Lower lobe of right lung (tissue), 2 donors: ENCODE results near the gene FLT1. TPM values are rescaled to one million over a fixed set of nuclear protein-coding genes. Genes with fewer than 3 reads are reported as not detected.

Source experiments
- ATAC-seq, 2 donors: fragments of 200-7000 bp; cut with Tn5 transposase; one replicate each; pipeline ENCODE4 v1.9.1; 2020 to 2022; ENCODE audit warnings: mild to moderate bottlenecking in 2 of 2, moderate library complexity in 2 of 2
- DNase-seq: peaks from one replicate; pipeline ENCODE4 v3.0.0-alpha.2; 2020
- H3K27ac ChIP-seq: fragments of 200-600 bp; one replicate; pipeline ENCODE4 v1.8.0; 2022
- H3K27me3 ChIP-seq: fragments of 200-600 bp; one replicate; pipeline ENCODE4 v1.8.0; 2022; ENCODE audit warnings: low read depth
- H3K36me3 ChIP-seq: fragments of 200-600 bp; one replicate; pipeline ENCODE4 v1.8.0; 2022; ENCODE audit warnings: mild to moderate bottlenecking
- H3K4me1 ChIP-seq: fragments of 200-600 bp; one replicate; pipeline ENCODE4 v1.8.0; 2022
- H3K4me3 ChIP-seq: fragments of 200-600 bp; one replicate; pipeline ENCODE4 v1.8.0; 2022; ENCODE audit warnings: mild to moderate bottlenecking
- H3K9me3 ChIP-seq: fragments of 200-600 bp; one replicate; pipeline ENCODE4 v1.8.0; 2022
- intact Hi-C: fragments of 100-400 bp; cut with DNase I; formaldehyde crosslinking; loops from one replicate; pipeline ENCODE4 v1.11.0; 2022
- total RNA-seq: library from RNA; stranded (reverse); fragmentation: NEBNext Ultra II Directional; extraction: Animal tissue kit (Norgen Biotek cat#: 25700); gene quantifications from one replicate; pipeline ENCODE4 v1.2.1, GENCODE V29; 2021
- TF ChIP-seq, protein P1 (sequence below): fragments of 200-600 bp; IDR thresholded peaks from one replicate; pipeline ENCODE4 v1.8.0; 2022; ENCODE audit warnings: antibody characterized with exemption, mild to moderate bottlenecking
- donor health status: DM: no; HTN: yes; CAD: no; lungs with severe emphysema.

FLT1 gene
- total RNA-seq, 1 donor from 2014 or later: 41.9 TPM

DNA sequence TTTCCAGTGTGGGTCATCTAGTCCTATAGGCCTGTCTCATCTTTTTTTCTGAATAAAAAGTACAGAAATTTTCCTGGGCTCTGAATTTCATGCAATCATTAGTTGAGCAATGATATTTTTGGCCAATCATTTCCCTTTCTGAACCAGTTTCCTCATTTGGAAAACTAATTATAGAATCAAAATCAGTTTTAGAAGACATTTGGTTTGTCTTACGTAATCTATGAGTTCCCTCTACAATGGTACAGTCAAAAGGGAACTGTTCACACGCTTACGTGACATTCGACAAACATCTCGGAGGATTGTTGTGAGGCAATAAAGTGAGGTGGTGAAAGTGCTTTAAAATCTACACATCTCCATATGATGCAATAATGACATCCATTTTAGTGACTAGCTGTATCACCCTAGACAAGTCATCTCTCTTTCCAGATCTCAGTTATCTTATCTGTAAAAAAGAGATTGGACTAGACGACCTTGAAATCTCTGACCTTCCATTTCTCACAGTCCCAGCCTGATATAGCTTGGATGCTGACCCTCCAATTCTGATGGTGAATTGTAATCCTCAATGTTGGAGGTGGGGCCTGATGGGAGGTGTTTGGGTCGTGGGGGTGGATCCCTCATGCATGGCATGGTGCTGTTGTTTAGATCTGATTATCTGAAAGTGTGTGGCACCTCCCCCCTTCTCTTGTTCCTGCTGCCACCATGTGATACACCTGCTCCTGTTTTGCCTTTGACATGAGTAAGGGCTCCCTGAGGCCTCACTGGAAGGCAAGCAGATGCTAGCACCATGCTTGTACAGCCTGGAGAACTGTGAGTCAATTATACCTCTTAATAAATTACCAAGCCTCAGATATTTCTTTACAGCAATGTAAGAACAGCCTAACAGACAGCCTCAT, 26.7 kb downstream of the FLT1 start:
- no peak overlapping the region for H3K4me3 ChIP-seq
- ATAC-seq: peak; percentile 78 to 83
- intact Hi-C loops: no loop called here

DNA sequence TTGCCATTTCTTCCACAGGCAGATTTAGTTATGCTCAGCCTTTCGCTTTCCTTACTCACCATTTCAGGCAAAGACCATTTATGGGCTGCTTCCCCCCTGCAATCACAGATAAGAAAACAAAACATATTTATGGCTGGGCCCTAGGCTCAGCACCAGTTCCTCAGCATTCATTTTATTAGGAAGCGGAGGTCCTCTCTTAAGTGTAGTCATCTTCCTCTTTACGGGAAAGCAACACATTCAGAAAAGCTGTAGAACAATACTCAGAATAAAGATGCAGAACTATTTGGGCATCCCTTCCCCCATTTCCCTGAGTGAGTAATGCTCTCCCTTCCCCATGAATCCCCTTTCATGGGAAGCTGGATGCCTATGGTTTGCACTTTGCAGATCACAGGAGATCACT, 27.9 kb downstream of the FLT1 start:
- Histone ChIP-seq H3K4me3 (no peak overlapping the region), H3K9me3 (no peaks in the 10 kb centered on the region), H3K36me3 (peaks cover 4% of the 10 kb centered on the region), H3K27me3 (no peaks in the 10 kb centered on the region), H3K27ac (no peak overlapping the region), H3K4me1 (peaks cover 19% of the 10 kb centered on the region)
- peak in 1 of 2 donors; percentile 45 for ATAC-seq
- no peak for DNase-seq
- intact Hi-C loops: no loop called here
- TF ChIP-seq, protein P1, sequence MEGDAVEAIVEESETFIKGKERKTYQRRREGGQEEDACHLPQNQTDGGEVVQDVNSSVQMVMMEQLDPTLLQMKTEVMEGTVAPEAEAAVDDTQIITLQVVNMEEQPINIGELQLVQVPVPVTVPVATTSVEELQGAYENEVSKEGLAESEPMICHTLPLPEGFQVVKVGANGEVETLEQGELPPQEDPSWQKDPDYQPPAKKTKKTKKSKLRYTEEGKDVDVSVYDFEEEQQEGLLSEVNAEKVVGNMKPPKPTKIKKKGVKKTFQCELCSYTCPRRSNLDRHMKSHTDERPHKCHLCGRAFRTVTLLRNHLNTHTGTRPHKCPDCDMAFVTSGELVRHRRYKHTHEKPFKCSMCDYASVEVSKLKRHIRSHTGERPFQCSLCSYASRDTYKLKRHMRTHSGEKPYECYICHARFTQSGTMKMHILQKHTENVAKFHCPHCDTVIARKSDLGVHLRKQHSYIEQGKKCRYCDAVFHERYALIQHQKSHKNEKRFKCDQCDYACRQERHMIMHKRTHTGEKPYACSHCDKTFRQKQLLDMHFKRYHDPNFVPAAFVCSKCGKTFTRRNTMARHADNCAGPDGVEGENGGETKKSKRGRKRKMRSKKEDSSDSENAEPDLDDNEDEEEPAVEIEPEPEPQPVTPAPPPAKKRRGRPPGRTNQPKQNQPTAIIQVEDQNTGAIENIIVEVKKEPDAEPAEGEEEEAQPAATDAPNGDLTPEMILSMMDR: no peak

More for the DNA sequence above, 26.7 kb downstream of the FLT1 start:
- Histone ChIP-seq H3K4me1 (peaks cover 19% of the 10 kb centered on the region), H3K9me3 (no peaks in the 10 kb centered on the region), H3K27me3 (no peaks in the 10 kb centered on the region), H3K36me3 (peaks cover 4% of the 10 kb centered on the region), H3K27ac (no peak overlapping the region)
- no peak for DNase-seq
- TF ChIP-seq, protein P1: no peak

DNA sequence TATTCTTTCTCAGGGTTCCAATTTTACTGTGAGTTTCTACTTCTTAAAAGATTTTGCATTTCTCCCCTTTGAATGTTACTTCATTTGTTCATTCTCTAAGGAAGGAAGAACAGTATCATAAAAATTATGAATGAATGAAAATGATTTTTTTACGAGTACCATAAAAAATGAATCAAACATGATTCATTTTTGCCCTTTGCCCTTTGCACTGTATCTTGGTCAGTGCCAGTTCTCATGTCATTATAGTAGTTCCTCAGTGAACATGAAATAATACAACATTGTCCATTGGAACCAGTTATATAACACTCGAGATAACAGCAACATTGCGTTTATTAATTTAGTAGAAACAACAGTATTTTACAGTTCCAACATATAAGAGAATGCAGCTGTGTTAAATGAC, 28.8 kb downstream of the FLT1 start:
- H3K4me1 ChIP-seq: peaks cover 19% of the 10 kb centered on the region
- DNase-seq (no peak), ATAC-seq (no peak)
- intact Hi-C loops: no loop called here
- TF ChIP-seq, protein P1: no peak
- H3K4me3 ChIP-seq: no peak overlapping the region
- H3K27ac ChIP-seq: no peak overlapping the region
- no peaks in the 10 kb centered on the region for H3K9me3 ChIP-seq
- no peaks in the 10 kb centered on the region for H3K27me3 ChIP-seq
- peaks cover 4% of the 10 kb centered on the region for H3K36me3 ChIP-seq

DNA sequence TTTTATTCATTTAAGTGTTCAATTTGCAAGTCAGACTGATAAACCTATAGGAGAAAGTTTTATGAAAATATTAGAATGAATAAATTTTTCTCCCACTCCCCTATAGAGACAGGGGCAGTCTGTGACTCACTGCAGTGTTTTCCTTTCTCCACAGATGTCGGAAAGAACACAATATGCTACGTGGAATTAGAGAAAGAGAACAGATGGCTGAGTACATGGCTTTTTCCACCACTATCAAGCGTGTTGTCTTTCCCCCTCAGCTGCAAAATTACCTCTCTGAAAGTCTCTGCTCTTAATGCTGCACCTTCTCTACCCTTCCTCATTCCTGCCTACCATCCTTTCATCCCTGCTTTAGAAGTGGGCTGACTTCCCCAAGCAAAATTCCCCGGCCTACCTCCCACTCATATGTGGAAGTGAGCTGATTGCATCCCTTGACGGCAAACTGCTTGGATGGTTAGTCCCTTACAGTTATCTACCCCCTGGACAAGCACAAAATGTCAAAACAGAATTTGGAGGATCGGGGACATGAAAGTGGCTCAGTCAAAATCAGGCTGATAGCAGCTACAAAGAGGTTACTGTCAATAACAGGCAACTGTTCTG, 30.0 kb downstream of the FLT1 start:
- DNase-seq: no peak
- TF ChIP-seq, protein P1: no peak
- intact Hi-C loops: no loop called here

DNA sequence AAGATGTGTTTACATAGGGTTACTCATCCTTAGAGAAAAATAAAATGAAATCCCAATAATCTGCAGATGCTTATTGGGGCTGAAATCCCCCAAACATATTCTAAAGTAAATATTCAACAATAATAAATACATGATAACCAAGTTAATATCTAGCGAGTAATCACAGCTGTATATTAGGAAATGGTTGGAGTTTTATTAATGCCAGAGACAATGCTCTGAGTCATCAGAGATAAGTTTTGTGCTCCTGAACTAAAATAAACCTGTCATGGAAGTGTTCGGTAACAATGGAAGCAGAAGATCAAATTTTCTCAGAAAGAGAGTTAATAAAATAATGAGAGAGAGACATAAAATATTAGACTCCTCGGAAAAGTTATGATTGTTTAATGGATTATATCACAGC, 31.4 kb downstream of the FLT1 start:
- peaks cover 4% of the 10 kb centered on the region for H3K36me3 ChIP-seq
- no peaks in the 10 kb centered on the region for H3K27me3 ChIP-seq
- no peaks in the 10 kb centered on the region for H3K9me3 ChIP-seq
- no peak overlapping the region for H3K4me3 ChIP-seq
- DNase-seq (no peak), ATAC-seq (no peak)
- TF ChIP-seq, protein P1: no peak
- H3K27ac ChIP-seq: no peak overlapping the region
- intact Hi-C loops: no loop called here
- H3K4me1 ChIP-seq: peaks cover 15% of the 10 kb centered on the region

More for the DNA sequence above, 30.0 kb downstream of the FLT1 start:
- Histone ChIP-seq H3K9me3 (no peaks in the 10 kb centered on the region), H3K27me3 (no peaks in the 10 kb centered on the region), H3K4me1 (peaks cover 19% of the 10 kb centered on the region), H3K27ac (no peak overlapping the region), H3K4me3 (no peak overlapping the region), H3K36me3 (peaks cover 4% of the 10 kb centered on the region)
- no peak for ATAC-seq
